H1 (cell line): Measurements from ENCODE around the gene MPHOSPH9. TPM values are rescaled to one million over a fixed set of nuclear protein-coding genes. Genes with fewer than 3 reads are reported as not detected.

ENCODE experiments used
- CTCF ChIA-PET: fragments of 300-600 bp; sonication (Branson Sonifier 250); formaldehyde crosslinking; loops from one replicate; lab custom pipeline; 2021; ENCODE audit not compliant: partially characterized antibody; lab: Charles Lee
- POLR2A ChIA-PET: fragments of 300-600 bp; sonication (Branson Sonifier 250); formaldehyde crosslinking; loops from one replicate; lab custom pipeline; 2021; ENCODE audit warnings: inconsistent platforms; ENCODE audit not compliant: partially characterized antibody; lab: Charles Lee
- DNase-seq, 2 experiments: peaks; one replicate each; pipeline versions ENCODE4 v3.0.0 to v3.0.0-alpha.2; 2010 to 2022; ENCODE audit warnings: low spot score in 2 of 2, low read depth in 1 of 2, mixed read lengths in 1 of 2
- FAIRE-seq: peaks from 2 replicates; lab custom pipeline; 2011; peaks lifted over from hg19 to GRCh38; lab: Jason Lieb, UNC
- H2AFZ ChIP-seq: 2 replicates; pipeline ENCODE4 v1.8.1; 2012; ENCODE audit warnings: low read length, inconsistent platforms
- H2AK5ac ChIP-seq: 2 replicates; pipeline ENCODE4 v1.6.1; 2013; ENCODE audit warnings: low read depth, low read length
- H2BK120ac ChIP-seq: replicated peaks from 2 replicates; pipeline ENCODE3; 2013; ENCODE audit warnings: low read depth, low read length, inconsistent platforms
- H2BK12ac ChIP-seq: 2 replicates; pipeline ENCODE4 v1.6.1; 2013; ENCODE audit warnings: low read depth, low read length
- H2BK15ac ChIP-seq: 2 replicates; pipeline ENCODE4 v1.6.1; 2013; ENCODE audit warnings: low read length
- H2BK20ac ChIP-seq: 2 replicates; pipeline ENCODE4 v1.6.1; 2013; ENCODE audit warnings: low read length
- H2BK5ac ChIP-seq: 2 replicates; pipeline ENCODE4 v1.6.1; 2013; ENCODE audit warnings: low read depth, low read length
- H3K14ac ChIP-seq: 2 replicates; pipeline ENCODE4 v1.6.1; 2013; ENCODE audit warnings: inconsistent platforms; ENCODE audit not compliant: insufficient read length
- H3K18ac ChIP-seq: 2 replicates; pipeline ENCODE4 v1.6.1; 2013; ENCODE audit warnings: low read length; ENCODE audit errors: extremely low read depth
- H3K23ac ChIP-seq: 2 replicates; pipeline ENCODE4 v1.6.1; 2013; ENCODE audit warnings: inconsistent platforms; ENCODE audit not compliant: insufficient read length
- H3K23me2 ChIP-seq: 2 replicates; pipeline ENCODE4 v1.6.1; 2013; ENCODE audit warnings: low read depth, low read length
- H3K27ac ChIP-seq: 2 replicates; pipeline ENCODE4 v1.6.1; 2011; ENCODE audit warnings: low read depth, low read length, inconsistent platforms
- H3K27me3 ChIP-seq, 4 experiments: replicated peaks in 1 of 4; 1 replicate in 1 of 4; 2 replicates in 3 of 4; pipeline versions ENCODE4 v1.6.1 to v1.8.1; 2011 to 2013; ENCODE audit warnings: low read length in 3 of 4, mild to moderate bottlenecking in 3 of 4, inconsistent platforms in 2 of 4, mixed read lengths in 2 of 4, moderate library complexity in 1 of 4; ENCODE audit not compliant: control insufficient read depth in 3 of 4, insufficient read depth in 3 of 4; ENCODE audit errors: extremely low read depth in 1 of 4
- H3K36me3 ChIP-seq, 4 experiments: 2 replicates each; pipeline versions ENCODE4 v1.6.1 to v1.8.1; 2011 to 2013; ENCODE audit warnings: mild to moderate bottlenecking in 4 of 4, low read length in 3 of 4, moderate library complexity in 2 of 4, control low read depth in 1 of 4, inconsistent platforms in 1 of 4; ENCODE audit not compliant: insufficient read depth in 4 of 4, control insufficient read depth in 2 of 4
- H3K4ac ChIP-seq: replicated peaks from 2 replicates; pipeline ENCODE3; 2013; ENCODE audit warnings: low read length, low read depth, mixed read lengths, inconsistent platforms; ENCODE audit not compliant: insufficient read length
- H3K4me1 ChIP-seq, 4 experiments: replicated peaks in 1 of 4; 1 replicate in 1 of 4; 2 replicates in 3 of 4; pipeline versions ENCODE4 v1.6.1 to v1.8.1; 2011 to 2013; ENCODE audit warnings: low read length in 3 of 4, inconsistent platforms in 2 of 4, mixed read lengths in 1 of 4; ENCODE audit not compliant: insufficient read depth in 4 of 4, control insufficient read depth in 3 of 4
- H3K4me2 ChIP-seq, 2 experiments: 2 replicates each; pipeline versions ENCODE4 v1.6.1 to v1.8.1; 2011 to 2013; ENCODE audit warnings: low read depth in 2 of 2, low read length in 2 of 2, control low read depth in 1 of 2, inconsistent platforms in 1 of 2, mild to moderate bottlenecking in 1 of 2; ENCODE audit not compliant: insufficient read depth in 1 of 2
- H3K4me3 ChIP-seq, 4 experiments: fragments of 200-600, 300-600 bp in 1 of 4; sonication (generic), shearing (Covaris generic), sonication (Bioruptor Twin) in 1 of 4; 2 replicates each; pipeline versions ENCODE4 v1.5.1 to v1.8.1; 2011 to 2016; ENCODE audit warnings: low read length in 4 of 4, low read depth in 3 of 4, control low read depth in 2 of 4, inconsistent platforms in 2 of 4, mild to moderate bottlenecking in 2 of 4, mixed read lengths in 1 of 4, moderate library complexity in 1 of 4; ENCODE audit not compliant: insufficient read depth in 2 of 4; ENCODE audit errors: extremely low read depth in 1 of 4
- H3K56ac ChIP-seq: replicated peaks from 2 replicates; pipeline ENCODE3; 2013; ENCODE audit warnings: low read depth, mild to moderate bottlenecking, mixed read lengths, low read length, inconsistent platforms; ENCODE audit not compliant: insufficient read length
- H3K79me1 ChIP-seq: 2 replicates; pipeline ENCODE4 v1.6.1; 2013; ENCODE audit warnings: low read depth, low read length, control low read depth
- H3K79me2 ChIP-seq, 2 experiments: 2 replicates each; pipeline versions ENCODE4 v1.6.1 to v1.8.1; 2012 to 2013; ENCODE audit warnings: low read length in 2 of 2, mild to moderate bottlenecking in 2 of 2, inconsistent platforms in 1 of 2; ENCODE audit not compliant: insufficient read depth in 2 of 2, control insufficient read depth in 1 of 2
- H3K9ac ChIP-seq, 4 experiments: replicated peaks in 1 of 4; 1 replicate in 1 of 4; 2 replicates in 3 of 4; pipeline versions ENCODE4 v1.6.1 to v1.8.1; 2011 to 2013; ENCODE audit warnings: low read depth in 3 of 4, low read length in 3 of 4, control low read depth in 2 of 4, mild to moderate bottlenecking in 2 of 4, moderate library complexity in 2 of 4, inconsistent platforms in 1 of 4; ENCODE audit errors: extremely low read depth in 1 of 4
- H3K9me3 ChIP-seq, 2 experiments: 2 replicates each; pipeline versions ENCODE4 v1.6.1 to v1.8.1; 2012 to 2013; ENCODE audit warnings: mild to moderate bottlenecking in 2 of 2, moderate library complexity in 2 of 2, control low read depth in 1 of 2, inconsistent platforms in 1 of 2, low read depth in 1 of 2, low read length in 1 of 2, mixed read lengths in 1 of 2; ENCODE audit not compliant: insufficient read depth in 2 of 2
- H4K20me1 ChIP-seq, 2 experiments: replicated peaks in 1 of 2; 2 replicates each; pipeline versions ENCODE3 to v1.8.1; 2011 to 2013; ENCODE audit warnings: inconsistent platforms in 2 of 2, low read length in 2 of 2, mild to moderate bottlenecking in 1 of 2; ENCODE audit not compliant: insufficient read depth in 2 of 2, control insufficient read depth in 1 of 2
- H4K5ac ChIP-seq: 2 replicates; pipeline ENCODE4 v1.6.1; 2013; ENCODE audit warnings: low read length, low read depth, mixed read lengths, inconsistent platforms; ENCODE audit not compliant: insufficient read length
- H4K8ac ChIP-seq: 2 replicates; pipeline ENCODE4 v1.8.0; 2013; ENCODE audit warnings: mild to moderate bottlenecking, moderate library complexity, low read length, inconsistent platforms; ENCODE audit not compliant: insufficient read depth; ENCODE audit errors: extremely low read depth
- H4K91ac ChIP-seq: replicated peaks from 2 replicates; pipeline ENCODE3; 2013; ENCODE audit warnings: low read length, mixed read lengths, inconsistent platforms; ENCODE audit not compliant: insufficient read length
- ATF3 ChIP-seq: IDR thresholded peaks from 2 replicates; pipeline ENCODE4 v1.6.1; 2011; ENCODE audit warnings: low read depth, mild to moderate bottlenecking, low read length; ENCODE audit not compliant: insufficient read depth
- CTCF ChIP-seq, 3 experiments: IDR thresholded peaks; 1 replicate in 2 of 3; 2 replicates in 1 of 3; pipeline versions ENCODE4 v1.5.1 to v1.6.1; 2011; ENCODE audit warnings: low read length in 3 of 3, mild to moderate bottlenecking in 3 of 3, inconsistent platforms in 2 of 3, low read depth in 1 of 3, moderate library complexity in 1 of 3; ENCODE audit not compliant: insufficient read depth in 1 of 3; ENCODE audit errors: control extremely low read depth in 1 of 3
- EGR1 ChIP-seq: IDR thresholded peaks from 2 replicates; pipeline ENCODE4 v1.6.1; 2011; ENCODE audit warnings: low read depth, low read length, borderline replicate concordance
- EP300 ChIP-seq, 2 experiments: IDR thresholded peaks; 1 replicate in 1 of 2; 2 replicates in 1 of 2; pipeline ENCODE4 v1.6.1; 2011 to 2012; ENCODE audit warnings: low read depth in 2 of 2, low read length in 2 of 2, mild to moderate bottlenecking in 2 of 2, borderline replicate concordance in 1 of 2, inconsistent platforms in 1 of 2, moderate library complexity in 1 of 2
- SP1 ChIP-seq: IDR thresholded peaks from 2 replicates; pipeline ENCODE4 v1.6.1; 2011; ENCODE audit warnings: low read depth, low read length
- SRF ChIP-seq: IDR thresholded peaks from 2 replicates; pipeline ENCODE4 v1.6.1; 2011; ENCODE audit warnings: mild to moderate bottlenecking, low read depth, low read length, moderate library complexity
- TEAD4 ChIP-seq: IDR thresholded peaks from 2 replicates; pipeline ENCODE4 v1.6.1; 2012; ENCODE audit warnings: low read depth, low read length, inconsistent platforms, mixed read lengths
- WGBS, 2 experiments: shearing (Covaris generic) in 1 of 2; methylation state at CpG; one replicate each; pipeline versions ENCODE4 v1.1.6 to v1.1.7; 2013 to 2015; ENCODE audit warnings: low lambda C conversion rate in 2 of 2, mixed read lengths in 2 of 2, inconsistent platforms in 1 of 2, low coverage in 1 of 2, missing lambda C conversion rate in 1 of 2; ENCODE audit not compliant: insufficient replicate concordance in 2 of 2, insufficient coverage in 1 of 2, insufficient read length in 1 of 2; ENCODE audit errors: extremely low coverage in 1 of 2, missing lambda C conversion rate in 1 of 2; 5-methylcytosine and 5-hydroxymethylcytosine counted together
- polyA plus RNA-seq, 7 experiments: library from polyadenylated mRNA; depleted of rRNA in 3 of 7; stranded (reverse) in 5 of 7; unstranded in 2 of 7; fragments of >200 nt in 5 of 7; fragments of 200-250 nt in 2 of 7; gene quantifications; 1 replicate in 5 of 7; 2 replicates in 1 of 7; 4 replicates in 1 of 7; pipeline versions ENCODE4 v1.2.1 to v1.2.3, GENCODE V29; 2011 to 2013; ENCODE audit warnings: missing spikeins in 2 of 7, mixed read lengths in 2 of 7
- total RNA-seq: library from RNA; stranded (reverse); fragmentation: NEBNext Ultra II Directional; extraction: Animal tissue kit (Norgen Biotek cat#: 25700); gene quantifications from 2 replicates; pipeline ENCODE4 v1.2.1, GENCODE V29; 2021

The MPHOSPH9 gene
- total and polyA plus RNA-seq, 2 of the 8 experiments (the other 6 are each of a cell fraction or from before 2014, with no cell fraction given) = 8.8 to 48.8 TPM

DNA sequence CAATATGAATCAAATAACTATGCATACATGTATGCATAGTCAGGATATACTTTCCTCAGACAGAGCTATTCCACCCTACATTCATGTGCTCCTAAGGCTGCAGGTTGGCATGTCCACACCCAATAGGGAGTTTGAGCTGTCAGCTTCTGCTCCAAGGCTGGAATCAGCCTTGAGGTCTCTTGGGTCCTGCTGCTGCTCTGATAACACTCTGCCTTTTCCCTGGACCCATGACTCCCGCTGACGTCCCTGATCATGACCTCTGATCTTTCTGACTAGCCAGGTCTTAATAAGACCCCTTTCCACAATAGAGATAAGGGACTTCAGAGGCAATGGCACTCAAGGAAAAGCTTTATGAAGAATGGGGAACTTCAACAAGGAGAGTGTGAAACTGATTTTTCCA, 87.7 kb downstream of the MPHOSPH9 start:
- POLR2A ChIA-PET = interaction anchor here (0.8 kb wide), 1 partner anchor 22 kb away, joined by 3 read pairs; no protein-coding TSS in a partner anchor
- no peak overlapping the region for H3K9ac ChIP-seq
- no peak overlapping the region for H3K56ac ChIP-seq
- no peak overlapping the region for H4K91ac ChIP-seq
- WGBS, 2 experiments = 89% methylated on average over 2 of the region's 2 CpGs; no CpG with 5 or more reads in 1 of the 2 experiments
- H2BK5ac ChIP-seq = no peak overlapping the region
- H2BK120ac ChIP-seq = no peak overlapping the region
- no peak overlapping the region for H4K8ac ChIP-seq
- FAIRE-seq (no peak), DNase-seq (no peak)
- no peaks in the 10 kb centered on the region for H3K79me1 ChIP-seq
- no peak overlapping the region for H3K14ac ChIP-seq
- H3K9me3 ChIP-seq = no peaks in the 10 kb centered on the region
- H3K4me1 ChIP-seq = peaks cover 4 to 6% (median 5%) of the 10 kb centered on the region in 4 experiments; a peak in 6 of 7 replicates
- H2BK20ac ChIP-seq = no peak overlapping the region
- peaks cover 10 to 25% (median 19%) of the 10 kb centered on the region in 4 experiments; a peak in 6 of 7 replicates for H3K27me3 ChIP-seq
- H3K27ac ChIP-seq = no peak overlapping the region
- no peaks in the 10 kb centered on the region for H3K79me2 ChIP-seq
- CTCF ChIA-PET = interaction anchor here (0.8 to 1.8 kb wide), 5 partner anchors 9 to 102 kb away, joined by 3 to 6 read pairs (median 3); no protein-coding TSS in a partner anchor
- no peak overlapping the region for H3K23ac ChIP-seq
- no peak overlapping the region for H4K5ac ChIP-seq
- H4K20me1 ChIP-seq = no peaks in the 10 kb centered on the region
- H2BK15ac ChIP-seq = no peak overlapping the region
- no peak overlapping the region for H3K18ac ChIP-seq
- no peak overlapping the region for H3K4ac ChIP-seq
- H3K36me3 ChIP-seq = no peaks in the 10 kb centered on the region
- H2AFZ ChIP-seq = no peak overlapping the region
- TF ChIP-seq TEAD4 = no peak
- TF ChIP-seq SP1 = no peak
- no peak for TF ChIP-seq SRF
- no peak for TF ChIP-seq EP300 (IDR thresholded peaks at IDR 0.05; ENCODE audit: borderline replicate concordance in 1 of 2, low read depth in 2 of 2, low read length in 2 of 2)
- no peak for TF ChIP-seq EGR1
- no peak for TF ChIP-seq ATF3
- TF ChIP-seq CTCF (IDR thresholded peaks at IDR 0.05; ENCODE audit: control extremely low read depth in 1 of 3, insufficient read depth in 1 of 3, low read depth in 1 of 3, low read length in 3 of 3) = no peak
- H3K23me2 ChIP-seq = peaks cover 4% of the 10 kb centered on the region; the same call in 1 of the 2 replicates
- no peak overlapping the region for H3K4me2 ChIP-seq
- H2AK5ac ChIP-seq = no peak overlapping the region
- H2BK12ac ChIP-seq = no peak overlapping the region
- no peak overlapping the region for H3K4me3 ChIP-seq
